Right lobe of liver (tissue), 4 donors: Measurements from ENCODE around the gene RASSF5.

Source experiments
- POLR2A ChIP-seq: fragments of 450-650 bp; IDR thresholded peaks from one replicate; pipeline ENCODE4 v1.6.1; 2017; ENCODE audit warnings: antibody characterized with exemption, mild to moderate bottlenecking
- TF ChIP-seq, protein P1 (sequence below), 4 donors: fragments of 200-600 bp in 3 of 4; fragments of 450-650 bp in 1 of 4; IDR thresholded peaks; one replicate each; pipeline versions ENCODE4 v1.5.1 to v1.8.0; 2016 to 2022; ENCODE audit warnings: antibody characterized with exemption in 4 of 4, mild to moderate bottlenecking in 2 of 4
- donor health status: DM: no; HTN: no; CAD: no.
- donor health status: DM: no; HTN: no; CAD: no.
- donor health status: DM: no; HTN: yes; CAD: no.

DNA sequence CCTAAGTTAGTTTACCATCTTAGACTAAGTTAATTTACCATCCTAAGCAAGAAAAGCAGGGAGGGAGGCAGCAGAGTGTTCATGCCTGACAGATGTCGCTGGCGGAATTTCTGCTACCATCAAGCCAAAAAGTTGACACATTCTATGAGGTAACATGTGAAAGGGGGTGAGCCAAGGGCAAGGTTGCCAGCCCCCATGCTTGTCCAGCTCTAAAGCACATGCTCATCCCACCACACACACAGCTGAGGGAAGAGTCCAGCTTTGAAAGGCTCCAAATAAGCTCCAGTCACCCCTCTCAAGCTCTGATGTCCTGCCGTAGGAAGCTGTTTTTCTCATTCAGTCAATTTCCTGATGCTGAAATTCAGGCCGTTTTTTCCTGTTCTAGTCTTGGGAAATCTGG is 58.7 kb downstream of the RASSF5 start:
- TF ChIP-seq, protein P1, sequence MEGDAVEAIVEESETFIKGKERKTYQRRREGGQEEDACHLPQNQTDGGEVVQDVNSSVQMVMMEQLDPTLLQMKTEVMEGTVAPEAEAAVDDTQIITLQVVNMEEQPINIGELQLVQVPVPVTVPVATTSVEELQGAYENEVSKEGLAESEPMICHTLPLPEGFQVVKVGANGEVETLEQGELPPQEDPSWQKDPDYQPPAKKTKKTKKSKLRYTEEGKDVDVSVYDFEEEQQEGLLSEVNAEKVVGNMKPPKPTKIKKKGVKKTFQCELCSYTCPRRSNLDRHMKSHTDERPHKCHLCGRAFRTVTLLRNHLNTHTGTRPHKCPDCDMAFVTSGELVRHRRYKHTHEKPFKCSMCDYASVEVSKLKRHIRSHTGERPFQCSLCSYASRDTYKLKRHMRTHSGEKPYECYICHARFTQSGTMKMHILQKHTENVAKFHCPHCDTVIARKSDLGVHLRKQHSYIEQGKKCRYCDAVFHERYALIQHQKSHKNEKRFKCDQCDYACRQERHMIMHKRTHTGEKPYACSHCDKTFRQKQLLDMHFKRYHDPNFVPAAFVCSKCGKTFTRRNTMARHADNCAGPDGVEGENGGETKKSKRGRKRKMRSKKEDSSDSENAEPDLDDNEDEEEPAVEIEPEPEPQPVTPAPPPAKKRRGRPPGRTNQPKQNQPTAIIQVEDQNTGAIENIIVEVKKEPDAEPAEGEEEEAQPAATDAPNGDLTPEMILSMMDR (IDR thresholded peaks at IDR 0.05): no peak
- TF ChIP-seq POLR2A: no peak
